Islet of Langerhans (tissue), 1 donor: ENCODE data around the gene CD74.

Experiments
- FAIRE-seq: peaks from one replicate; lab custom pipeline; 2011; peaks lifted over from hg19 to GRCh38; lab: Jason Lieb, UNC

The CD74 gene

GRCh38 chr5:150409638-150410523 is 2.8 kb downstream of the CD74 start:
- peak; percentile 92 for FAIRE-seq

- FAIRE-seq = no peak
Measured at GRCh38 chr5:150408231-150408943, 4.3 kb downstream of the CD74 start.

- FAIRE-seq = no peak
Measured at GRCh38 chr5:150407096-150407720, 5.5 kb downstream of the CD74 start.

DNA sequence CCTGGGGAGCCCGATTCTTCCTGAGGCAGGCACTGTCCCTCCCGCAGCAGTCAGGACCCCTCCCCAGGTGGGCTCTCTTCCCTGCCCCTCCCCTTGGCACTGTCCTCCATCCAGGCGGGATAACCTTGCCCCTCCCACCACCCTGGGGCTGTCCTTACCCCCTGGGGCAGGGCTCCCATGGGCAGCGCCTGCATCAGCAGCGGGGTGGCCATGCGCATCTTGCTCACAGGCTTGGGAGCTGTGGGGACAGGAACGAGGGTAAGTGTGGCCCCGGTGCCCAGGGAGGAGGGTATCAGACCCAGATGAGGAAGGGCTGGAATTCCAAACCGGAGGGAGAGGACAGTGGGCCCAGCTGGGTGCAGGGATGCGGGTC is 6.0 kb downstream of the CD74 start:
- no peak for FAIRE-seq

DNA sequence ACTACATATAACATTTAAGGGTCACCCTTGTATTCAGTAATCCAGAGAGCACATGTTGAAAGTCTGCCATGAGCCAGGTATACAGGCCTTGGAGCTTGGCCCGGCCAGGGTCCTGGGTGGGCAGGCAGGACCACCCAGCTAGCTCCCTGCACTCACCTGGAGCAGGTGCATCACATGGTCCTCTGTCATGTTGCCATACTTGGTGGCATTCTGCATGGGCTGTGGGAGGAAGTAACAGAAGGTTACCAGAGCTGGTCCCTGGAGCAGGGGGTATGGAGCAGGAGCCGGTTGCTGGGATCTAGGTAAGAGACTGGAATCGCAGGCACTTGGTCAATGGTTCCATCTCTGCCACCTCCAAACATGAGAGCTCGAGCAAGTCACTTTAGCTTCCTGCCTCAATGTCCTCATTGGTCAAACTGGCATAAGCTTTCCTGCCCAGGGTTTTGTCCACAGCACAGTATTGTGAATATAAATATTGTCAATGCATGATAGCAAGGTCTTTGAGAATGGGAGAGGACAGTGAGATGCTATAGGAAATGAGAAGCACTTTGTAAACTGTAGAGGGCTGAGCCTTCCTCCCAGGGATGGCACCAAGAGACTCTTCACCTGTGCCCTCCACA is 6.5 kb downstream of the CD74 start:
- no peak for FAIRE-seq

DNA sequence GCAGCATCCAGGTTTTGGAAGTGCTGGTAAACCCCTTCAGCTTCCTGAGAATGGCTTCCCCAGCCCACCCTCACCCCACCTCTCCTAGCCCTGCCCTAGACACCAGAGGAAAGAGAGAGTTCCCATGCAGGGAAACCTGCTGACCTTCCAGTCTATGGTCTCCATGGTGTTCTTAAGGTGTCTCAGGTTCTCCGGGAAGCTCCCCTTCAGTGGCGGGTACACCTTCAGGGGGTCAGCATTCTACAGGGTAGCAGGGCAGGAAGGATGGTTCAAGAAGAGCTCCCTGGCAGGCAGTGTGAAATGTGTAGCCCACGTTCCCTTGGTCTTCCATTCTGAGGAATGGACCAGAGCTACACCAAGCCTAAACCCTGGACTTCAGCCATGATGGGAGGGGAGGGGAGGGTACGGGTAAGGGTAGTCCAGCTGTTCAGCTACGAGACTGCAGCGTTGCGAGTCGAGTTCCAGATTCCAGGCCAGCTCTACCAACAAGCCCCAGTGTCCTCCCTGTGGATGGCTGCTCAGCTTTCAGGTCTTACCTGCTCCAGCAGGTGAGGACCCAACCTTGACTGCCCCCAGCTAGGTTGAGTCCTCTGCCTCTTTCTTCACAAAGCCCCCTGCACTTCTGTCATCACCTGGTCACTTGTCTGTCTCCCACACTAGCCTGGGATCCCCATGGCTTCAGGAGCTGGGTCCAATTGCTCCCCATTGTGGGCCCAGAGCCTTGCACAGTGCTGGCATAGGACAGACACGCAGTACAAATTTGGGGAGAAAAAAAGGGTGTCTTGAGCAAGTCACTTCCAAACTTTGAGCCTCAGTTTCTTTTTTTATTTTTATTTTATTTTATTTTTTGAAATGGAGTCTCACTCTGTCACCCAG is 7.5 kb downstream of the CD74 start:
- FAIRE-seq = no peak

DNA sequence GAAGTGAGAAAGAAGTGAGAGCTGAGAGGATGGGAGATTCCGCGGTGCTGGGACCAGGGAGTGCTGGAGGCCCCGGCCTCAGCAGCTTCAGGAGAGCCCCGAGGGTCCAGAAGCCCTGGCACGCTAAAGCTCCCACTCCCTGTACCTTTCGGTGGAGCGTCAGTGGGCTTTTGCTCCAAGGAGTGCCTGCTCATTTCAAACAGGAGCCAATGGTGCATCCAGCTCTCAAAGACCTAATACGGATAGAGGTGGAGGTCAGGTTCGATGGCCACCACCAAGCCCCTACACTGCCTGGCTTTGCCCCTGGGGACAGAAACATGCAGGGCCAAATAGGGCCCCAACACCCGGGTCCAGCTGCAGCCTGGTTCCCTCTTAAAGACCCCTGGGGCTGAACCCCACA is 8.2 kb downstream of the CD74 start:
- no peak for FAIRE-seq

GRCh38 chr5:150404121-150404520 is 8.6 kb downstream of the CD74 start:
- FAIRE-seq = no peak

- FAIRE-seq = no peak
Measured at GRCh38 chr5:150402901-150403342, 9.8 kb downstream of the CD74 start.

DNA sequence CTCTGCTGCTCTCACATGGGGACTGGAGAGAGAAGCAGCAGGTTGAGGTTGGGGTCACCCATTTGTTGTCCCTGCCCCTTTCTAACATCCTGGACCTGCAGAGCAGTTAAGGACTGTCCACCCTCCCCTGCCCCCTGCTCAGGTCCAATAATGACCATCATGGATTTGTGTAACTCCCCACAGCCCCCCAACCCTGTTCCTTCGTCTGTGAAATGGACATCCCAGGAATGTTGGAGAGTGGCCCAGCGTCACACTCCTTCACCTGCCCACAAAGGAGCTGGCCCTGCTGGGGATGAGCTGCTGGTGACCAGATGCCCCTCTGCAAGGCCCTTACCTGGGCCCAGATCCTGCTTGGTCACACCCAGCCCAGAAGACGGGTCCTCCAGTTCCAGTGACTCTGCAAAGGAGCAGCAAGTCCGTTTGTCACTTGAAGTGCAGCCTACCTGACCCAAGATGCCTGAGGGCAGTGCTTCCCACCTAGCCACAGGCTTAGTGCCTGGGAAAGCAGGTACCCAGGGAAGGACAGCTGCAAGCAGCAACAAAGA is 10.4 kb downstream of the CD74 start:
- no peak for FAIRE-seq

DNA sequence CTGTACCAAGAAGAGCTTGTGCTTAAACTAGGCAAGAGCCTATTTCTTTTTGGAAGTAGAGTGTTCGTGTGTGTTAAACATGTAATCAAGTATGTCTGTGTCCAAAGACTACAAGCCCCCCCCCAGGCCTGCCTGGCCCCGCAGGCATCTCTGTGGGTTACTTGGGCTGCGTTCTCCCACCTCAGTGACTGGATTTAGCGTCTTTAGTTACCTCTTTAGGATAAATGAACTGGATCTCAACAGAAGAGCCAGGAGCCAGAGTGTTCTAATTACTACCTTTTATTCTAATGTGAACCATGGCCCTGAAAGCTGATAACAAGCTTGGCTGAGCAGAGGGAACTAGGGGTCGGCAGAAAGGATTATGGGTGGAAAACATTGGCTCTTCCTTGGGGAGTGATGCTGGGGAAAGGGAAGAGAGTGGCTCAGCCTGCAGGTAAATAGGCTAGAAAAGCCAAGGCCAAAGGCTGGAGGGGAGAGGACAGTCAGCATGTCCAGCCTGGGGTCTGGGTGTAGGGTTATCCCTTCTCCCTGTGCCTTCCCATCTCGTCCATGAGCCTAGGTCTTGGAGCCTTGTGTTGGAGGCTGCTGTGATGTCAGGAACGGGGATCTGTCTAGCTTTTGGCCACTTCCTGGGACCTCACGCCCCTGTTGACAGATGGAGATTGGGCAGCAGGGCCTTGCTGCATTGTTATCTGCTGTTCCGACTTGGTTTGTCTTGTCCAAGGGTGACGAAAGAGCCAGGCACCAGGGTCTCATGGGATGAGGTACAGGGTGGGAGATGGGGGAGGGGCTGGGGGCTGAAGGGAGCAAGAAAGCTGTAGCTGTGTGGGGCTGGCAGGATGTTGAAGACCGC is 11.1 kb downstream of the CD74 start:
- no peak for FAIRE-seq

GRCh38 chr5:150401076-150401375 is 11.7 kb downstream of the CD74 start:
- no peak for FAIRE-seq

DNA sequence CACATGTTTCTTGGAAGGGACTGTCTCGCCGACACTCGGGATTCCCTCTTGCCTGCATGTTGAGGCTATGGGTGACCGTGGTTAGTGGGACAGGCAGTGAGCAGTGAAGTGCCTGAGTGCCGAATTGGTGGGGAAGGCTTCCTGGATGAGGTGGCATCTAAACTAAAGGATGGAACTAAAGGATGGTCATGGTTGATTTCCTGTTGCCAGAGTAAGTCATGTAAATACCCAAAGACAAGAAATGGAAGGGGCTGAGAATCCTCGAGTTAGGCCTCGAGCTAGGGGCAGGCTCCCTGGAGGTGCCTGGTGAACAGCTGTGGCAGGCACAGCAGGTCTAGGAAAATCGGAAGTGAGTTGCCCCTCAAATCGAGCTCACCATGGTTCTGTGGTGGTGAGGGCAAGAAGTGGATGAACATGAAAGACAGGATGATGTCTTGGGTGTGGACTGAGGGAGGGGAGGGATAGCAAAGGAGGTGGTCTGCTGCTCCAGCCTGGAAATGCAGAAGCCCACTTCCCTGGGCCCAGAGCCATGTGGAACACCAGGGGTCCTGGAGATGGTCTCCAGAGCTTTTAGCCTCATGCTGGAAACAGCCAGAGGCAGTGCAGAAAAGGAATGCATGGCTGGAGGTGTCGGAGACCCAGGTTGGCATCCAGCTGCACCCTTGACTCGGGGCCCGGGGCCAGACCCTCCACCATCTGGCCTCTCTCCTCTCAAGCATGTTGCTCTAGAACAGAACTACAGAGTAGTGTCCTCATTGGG is 12.2 kb downstream of the CD74 start:
- no peak for FAIRE-seq

DNA sequence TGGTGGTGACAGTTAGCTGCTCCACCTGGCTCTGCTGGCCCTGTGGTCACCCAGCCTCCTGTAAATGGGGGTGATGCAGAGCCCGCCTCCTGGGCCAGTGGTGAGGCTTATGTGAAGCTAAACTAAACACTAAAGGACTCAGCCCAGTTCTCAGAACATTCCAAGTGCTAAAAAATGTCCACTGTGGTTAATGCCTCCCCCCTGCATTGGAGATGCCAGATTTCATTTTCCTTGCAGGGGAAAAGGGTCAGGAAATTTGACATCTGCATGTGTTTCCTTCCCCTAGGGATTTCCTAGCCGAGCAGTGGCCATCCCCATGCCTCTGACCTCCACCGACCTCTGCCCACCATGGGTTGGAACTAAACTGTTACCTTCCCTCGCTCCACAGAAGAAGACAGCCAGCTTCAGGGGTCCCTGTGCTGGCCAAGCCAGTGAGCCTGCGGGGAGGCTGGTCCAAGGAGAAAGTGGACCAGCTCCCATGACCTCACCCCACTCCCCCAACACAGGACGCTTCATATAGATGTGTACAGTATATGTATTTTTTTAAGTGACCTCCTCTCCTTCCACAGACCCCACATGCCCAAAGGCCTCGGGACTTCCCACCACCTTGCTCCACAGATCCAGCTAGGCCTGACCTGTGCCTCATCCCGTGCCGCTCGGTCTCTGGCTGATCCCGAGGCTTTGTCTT is 13.0 kb downstream of the CD74 start:
- FAIRE-seq = no peak

DNA sequence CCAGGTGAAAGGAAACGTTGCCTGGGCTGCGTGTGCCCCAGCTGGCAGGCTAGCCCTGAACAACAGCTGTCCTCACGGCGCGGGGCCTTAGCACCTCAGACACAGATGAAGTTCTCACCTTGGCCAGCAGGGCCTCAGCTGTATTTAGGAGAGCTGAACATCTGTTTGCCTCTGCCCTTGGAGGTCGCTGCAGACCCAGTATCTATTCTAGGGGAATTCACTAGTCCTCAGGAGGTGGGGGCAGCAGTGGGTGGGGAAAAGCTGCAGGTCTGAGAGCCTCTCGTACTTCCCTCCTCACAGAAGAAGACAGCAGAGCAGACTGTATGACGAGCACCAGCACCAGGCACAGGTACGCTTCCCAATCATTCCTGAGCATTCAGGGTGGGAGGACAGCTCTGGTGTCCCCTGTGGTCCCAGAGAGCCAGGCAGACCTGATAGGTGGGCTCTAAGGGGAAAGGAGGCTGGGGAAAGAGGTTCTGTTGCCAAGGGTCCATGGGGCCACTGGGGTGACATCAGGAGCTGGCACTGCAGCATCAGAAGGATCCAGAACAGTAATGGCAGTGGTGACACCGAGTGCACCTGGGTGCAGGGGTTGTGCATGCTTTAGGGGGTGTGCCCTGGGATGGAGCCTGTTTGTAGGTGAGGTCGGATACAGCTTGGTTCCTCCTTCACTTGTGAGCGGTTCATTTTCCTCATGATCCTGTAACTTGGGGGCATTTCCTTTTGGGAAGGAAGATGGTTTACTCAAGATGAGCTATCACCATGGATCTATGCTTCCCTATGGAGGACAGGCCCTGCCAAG is 13.8 kb downstream of the CD74 start:
- FAIRE-seq = no peak

DNA sequence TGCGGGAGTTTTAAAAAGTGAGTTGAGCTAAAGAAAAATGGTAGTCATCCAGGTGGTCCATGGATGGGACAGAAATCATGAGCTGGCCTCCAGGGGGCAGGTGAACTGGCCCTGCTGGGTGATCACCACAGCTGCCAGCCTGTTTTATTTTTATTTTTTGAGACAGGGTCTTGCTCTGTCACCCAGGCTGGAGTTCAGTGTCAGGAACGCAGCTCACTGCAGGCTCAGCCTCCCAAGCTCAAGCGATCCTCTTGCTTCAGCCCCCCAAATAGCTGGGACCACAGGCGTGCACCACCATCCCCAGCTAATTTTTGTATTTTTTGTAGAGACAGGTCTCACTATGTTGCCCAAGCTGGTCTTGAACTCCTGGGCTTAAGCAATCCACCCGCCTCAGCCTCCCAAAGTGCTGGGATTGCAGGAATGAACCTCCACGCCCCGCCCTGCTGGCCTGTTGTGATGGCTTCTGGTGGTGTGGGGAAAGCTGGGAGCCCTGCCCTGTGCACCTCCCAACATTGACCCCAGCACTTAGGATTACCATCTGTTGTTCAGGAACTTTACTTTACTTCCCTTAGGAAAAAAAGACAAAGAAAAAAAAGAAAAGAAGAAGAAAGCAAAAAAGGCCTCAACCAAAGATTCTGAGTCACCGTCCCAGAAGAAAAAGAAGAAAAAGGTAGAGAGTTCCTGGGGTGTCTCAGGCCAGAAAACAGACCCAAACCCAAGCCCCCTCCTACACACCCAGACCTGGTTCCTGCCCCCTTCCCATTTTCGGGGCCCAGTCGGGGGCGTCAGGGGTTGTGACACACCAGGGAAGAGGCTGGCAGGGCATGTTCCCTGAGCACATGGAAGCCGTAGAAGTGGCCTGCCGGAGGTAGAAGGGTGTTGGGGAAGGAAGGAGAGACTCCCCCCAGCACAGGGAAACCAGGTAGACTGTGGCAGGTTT is 14.7 kb downstream of the CD74 start:
- FAIRE-seq = no peak

DNA sequence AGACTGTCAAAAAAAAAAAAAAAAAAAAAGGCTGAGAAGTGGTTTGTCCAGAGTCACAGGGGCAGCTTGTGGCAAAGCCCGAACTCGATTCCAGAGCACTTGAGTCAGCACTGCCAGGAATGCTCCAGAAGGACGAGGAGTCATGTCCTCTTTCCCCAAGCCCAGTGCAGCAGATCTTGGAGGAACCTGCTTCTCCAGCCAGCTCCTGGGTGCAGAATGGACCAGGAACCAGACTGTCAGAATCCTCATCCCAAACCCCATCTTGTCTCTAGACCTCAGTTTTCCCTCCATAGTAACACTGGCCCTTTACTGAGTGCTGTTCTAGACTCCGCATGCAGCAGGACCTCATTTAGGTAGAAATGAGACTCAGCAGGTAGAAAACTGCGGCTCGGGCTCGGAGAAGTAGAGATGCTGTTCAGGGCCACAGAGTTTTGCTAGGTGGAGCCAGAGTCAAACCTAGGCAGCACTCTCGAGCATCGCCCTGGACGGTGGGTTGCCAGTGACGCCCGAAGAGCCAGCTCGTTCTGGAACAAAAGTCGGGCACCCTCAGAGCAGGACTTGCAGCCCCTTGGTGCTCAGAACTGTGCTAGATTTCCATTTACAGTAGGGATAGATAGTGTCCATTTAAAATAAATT is 15.4 kb downstream of the CD74 start:
- FAIRE-seq = no peak
